Measurements from ENCODE around the gene UNC119B. TPM values are rescaled to one million over a fixed set of nuclear protein-coding genes. Genes with fewer than 3 reads are reported as not detected.

UNC119B gene
- total RNA-seq, 1 experiment from 2014 or later = 51.5 TPM

GRCh38 chr12:120736404-120737331 is 26.4 kb downstream of the UNC119B start:
- Histone ChIP-seq H2AK5ac (ENCODE audit: insufficient read length, low read length) (no peak overlapping the region), H3K4me2 (ENCODE audit: insufficient read depth, insufficient read length, low read length) (no peak overlapping the region), H2BK12ac (ENCODE audit: insufficient read length, low read depth, low read length) (no peak overlapping the region), H3K4ac (ENCODE audit: low read depth, low read length) (no peak overlapping the region), H4K91ac (ENCODE audit: insufficient read length, low read depth, low read length) (no peak overlapping the region), H3K4me1 (ENCODE audit: insufficient read depth, low read length) (no peaks in the 10 kb centered on the region), H3K56ac (ENCODE audit: insufficient read length, low read depth, low read length) (no peak overlapping the region), H2BK15ac (ENCODE audit: low read depth, low read length) (no peak overlapping the region), H4K5ac (ENCODE audit: insufficient read length, low read depth, low read length) (no peak overlapping the region), H3K18ac (ENCODE audit: insufficient read length, low read depth, low read length) (no peak overlapping the region), H2AFZ (ENCODE audit: low read length) (no peak overlapping the region), H4K20me1 (ENCODE audit: control insufficient read depth, insufficient read depth, insufficient read length) (no peaks in the 10 kb centered on the region), H3K79me2 (ENCODE audit: insufficient read depth, low read length) (no peaks in the 10 kb centered on the region), H3K23ac (ENCODE audit: insufficient read length, low read depth, low read length) (no peak overlapping the region), H3K27ac (ENCODE audit: insufficient read length, low read depth, low read length) (no peak overlapping the region), H4K8ac (replicated peaks; ENCODE audit: insufficient read length, low read depth, low read length) (no peak overlapping the region), H3K27me3 (ENCODE audit: insufficient read depth, low read length) (no peaks in the 10 kb centered on the region), H3K9ac (ENCODE audit: extremely low read depth, insufficient read length, low read length) (no peak overlapping the region), H2BK5ac (ENCODE audit: insufficient read length, low read length) (no peak overlapping the region), H3K23me2 (ENCODE audit: insufficient read length, low read depth, low read length, poor library complexity, severe bottlenecking) (no peaks in the 10 kb centered on the region), H3K14ac (ENCODE audit: insufficient read depth, low read length) (no peak overlapping the region), H2BK120ac (ENCODE audit: low read depth, low read length, poor library complexity, severe bottlenecking) (no peak overlapping the region), H3K9me3 (ENCODE audit: control insufficient read depth, low read depth, low read length) (no peaks in the 10 kb centered on the region), H3K79me1 (ENCODE audit: insufficient read depth, low read depth, low read length, poor library complexity, severe bottlenecking) (no peaks in the 10 kb centered on the region), H2BK20ac (ENCODE audit: low read depth, low read length, poor library complexity, severe bottlenecking) (no peak overlapping the region), H3T11ph (ENCODE audit: low read length) (no peak overlapping the region)
- TF ChIP-seq CTCF (conservative IDR thresholded peaks at IDR 0.05) = no peak
- H3K4me1 Mint-ChIP-seq = no peaks in the 10 kb centered on the region
- H3K9me3 Mint-ChIP-seq = peaks cover 7 to 10% of the 10 kb centered on the region in 2 experiments; a peak in 2 of 5 replicates
- H3K27me3 Mint-ChIP-seq (ENCODE audit: low read depth) = no peaks in the 10 kb centered on the region
- WGBS (ENCODE audit: extremely low coverage, insufficient read length, low lambda C conversion rate) = no CpG with 5 or more reads among the region's 38 CpGs
- no peak for DNase-seq
- H3K36me3 Mint-ChIP-seq (ENCODE audit: insufficient read depth in 1 of 3, low read depth in 3 of 3) = peaks cover 5 to 16% (median 13%) of the 10 kb centered on the region in 3 experiments; a peak in 5 of 7 replicates
- no peak overlapping the region for H3K4me3 Mint-ChIP-seq
- peak overlapping the region in 1 of 3 experiments; percentile 86; a peak in 2 of 7 replicates for H3K27ac Mint-ChIP-seq
